Skin of body (tissue), 2 donors: Measurements from ENCODE around the gene SHQ1. TPM values are rescaled to one million over a fixed set of nuclear protein-coding genes. Genes with fewer than 3 reads are reported as not detected.

Source experiments
- DNase-seq: peaks from one replicate; lab custom pipeline; 2025; lab: John Stamatoyannopoulos, UW
- total RNA-seq: library from RNA; depleted of rRNA; stranded (reverse); fragments of >200 nt; gene quantifications from one replicate; pipeline ENCODE4 v1.2.3, GENCODE V29; 2014

Gene SHQ1
- total RNA-seq, 1 donor from 2014 or later = 17.3 TPM

GRCh38 chr3:72848703-72849081 lies 447 bp upstream of the SHQ1 start:
- DNase-seq = no peak

GRCh38 chr3:72847282-72847681 lies 963 bp downstream of the SHQ1 start:
- no peak for DNase-seq

- no peak for DNase-seq
These were observed 2.1 kb downstream of the SHQ1 start for GRCh38 chr3:72846166-72846565.

- DNase-seq = no peak
These were observed 3.7 kb downstream of the SHQ1 start for GRCh38 chr3:72844436-72844993.

GRCh38 chr3:72839057-72839456 lies 9.2 kb downstream of the SHQ1 start:
- no peak for DNase-seq

GRCh38 chr3:72836923-72837322 lies 11.3 kb downstream of the SHQ1 start:
- no peak for DNase-seq

- DNase-seq = no peak
These were observed 11.8 kb downstream of the SHQ1 start for GRCh38 chr3:72836416-72836815.

GRCh38 chr3:72830452-72831223 lies 17.6 kb downstream of the SHQ1 start:
- no peak for DNase-seq

GRCh38 chr3:72829701-72830100 lies 18.5 kb downstream of the SHQ1 start:
- peak; percentile 12 for DNase-seq

- DNase-seq = peak; percentile 78
These were observed 27.0 kb downstream of the SHQ1 start for GRCh38 chr3:72821161-72821781.

GRCh38 chr3:72820415-72820814 lies 27.8 kb downstream of the SHQ1 start:
- DNase-seq = peak; percentile 97

GRCh38 chr3:72818905-72819304 lies 29.3 kb downstream of the SHQ1 start:
- DNase-seq = no peak

GRCh38 chr3:72818092-72818773 lies 30.0 kb downstream of the SHQ1 start:
- DNase-seq = peak; percentile 23

- DNase-seq = no peak
These were observed 31.3 kb downstream of the SHQ1 start for GRCh38 chr3:72816862-72817355.

- DNase-seq = no peak
These were observed 33.9 kb downstream of the SHQ1 start for GRCh38 chr3:72814308-72814707.

GRCh38 chr3:72812201-72812600 lies 36.0 kb downstream of the SHQ1 start:
- DNase-seq = no peak

GRCh38 chr3:72811571-72811970 lies 36.7 kb downstream of the SHQ1 start:
- DNase-seq = no peak

GRCh38 chr3:72810659-72811434 lies 37.4 kb downstream of the SHQ1 start:
- no peak for DNase-seq

GRCh38 chr3:72810063-72810462 lies 38.2 kb downstream of the SHQ1 start:
- DNase-seq = no peak

GRCh38 chr3:72804361-72804760 lies 43.9 kb downstream of the SHQ1 start:
- no peak for DNase-seq

- DNase-seq = no peak
These were observed 44.7 kb downstream of the SHQ1 start for GRCh38 chr3:72803573-72803972.
